ENCODE data around the gene ADGRG7. TPM values are rescaled to one million over a fixed set of nuclear protein-coding genes. Genes with fewer than 3 reads are reported as not detected.

The ADGRG7 gene
- total and polyA plus RNA-seq, 2 donors (not counting 1 experiment from before 2014, with no cell fraction given): not detected

- Histone ChIP-seq H3K9me3 (ENCODE audit: control extremely low read depth in 1 of 3, control insufficient read depth in 2 of 3, insufficient read depth in 1 of 3, low read length in 2 of 3) (no peaks in the 10 kb centered on the region), H3K79me2 (ENCODE audit: control insufficient read depth, insufficient read depth, low read length) (no peaks in the 10 kb centered on the region), H4K20me1 (ENCODE audit: control insufficient read depth, insufficient read depth, low read length, poor library complexity, severe bottlenecking) (no peaks in the 10 kb centered on the region), H3K4me1 (ENCODE audit: control insufficient read depth in 2 of 2, insufficient read depth in 2 of 2, low read length in 2 of 2) (no peaks in the 10 kb centered on the region), H3K27ac (ENCODE audit: low read length in 2 of 2) (no peak overlapping the region), H2AFZ (ENCODE audit: insufficient read depth, low read depth, low read length, poor library complexity, severe bottlenecking) (no peak overlapping the region), H3K27me3 (replicated peaks in 1 of 4; ENCODE audit: control extremely low read depth in 1 of 4, control insufficient read depth in 3 of 4, insufficient read depth in 4 of 4, low read length in 3 of 4) (peaks cover 0 to 3% (median 0%) of the 10 kb centered on the region in 4 experiments), H3K36me3 (replicated peaks in 1 of 2; ENCODE audit: control extremely low read depth in 1 of 2, control insufficient read depth in 1 of 2, extremely low read depth in 1 of 2, insufficient read depth in 2 of 2, low read length in 1 of 2) (no peaks in the 10 kb centered on the region), H3K9ac (ENCODE audit: low read length) (no peak overlapping the region), H3K4me2 (replicated peaks; ENCODE audit: low read depth, low read length, poor library complexity, severe bottlenecking) (no peak overlapping the region), H3K4me3 (ENCODE audit: control extremely low read depth in 1 of 5, extremely low read depth in 1 of 5, insufficient read depth in 1 of 5, low read depth in 2 of 5, low read length in 4 of 5) (no peak overlapping the region)
- POLR2A ChIA-PET: no interaction called here
- no CpG with 5 or more reads among the region's 1 CpG for WGBS (ENCODE audit: insufficient coverage)
- Mint-ChIP-seq H3K27me3 (peaks cover 19% of the 10 kb centered on the region), H3K4me1 (no peaks in the 10 kb centered on the region), H3K27ac (no peak overlapping the region), H3K4me3 (no peak overlapping the region), H3K9me3 (ENCODE audit: insufficient read depth) (no peaks in the 10 kb centered on the region)
- intact Hi-C loops (cut with micrococcal nuclease): no loop called here
- DNase-seq (no peak), ATAC-seq (ENCODE audit: low read depth) (no peak)
- TF ChIP-seq, protein P1, sequence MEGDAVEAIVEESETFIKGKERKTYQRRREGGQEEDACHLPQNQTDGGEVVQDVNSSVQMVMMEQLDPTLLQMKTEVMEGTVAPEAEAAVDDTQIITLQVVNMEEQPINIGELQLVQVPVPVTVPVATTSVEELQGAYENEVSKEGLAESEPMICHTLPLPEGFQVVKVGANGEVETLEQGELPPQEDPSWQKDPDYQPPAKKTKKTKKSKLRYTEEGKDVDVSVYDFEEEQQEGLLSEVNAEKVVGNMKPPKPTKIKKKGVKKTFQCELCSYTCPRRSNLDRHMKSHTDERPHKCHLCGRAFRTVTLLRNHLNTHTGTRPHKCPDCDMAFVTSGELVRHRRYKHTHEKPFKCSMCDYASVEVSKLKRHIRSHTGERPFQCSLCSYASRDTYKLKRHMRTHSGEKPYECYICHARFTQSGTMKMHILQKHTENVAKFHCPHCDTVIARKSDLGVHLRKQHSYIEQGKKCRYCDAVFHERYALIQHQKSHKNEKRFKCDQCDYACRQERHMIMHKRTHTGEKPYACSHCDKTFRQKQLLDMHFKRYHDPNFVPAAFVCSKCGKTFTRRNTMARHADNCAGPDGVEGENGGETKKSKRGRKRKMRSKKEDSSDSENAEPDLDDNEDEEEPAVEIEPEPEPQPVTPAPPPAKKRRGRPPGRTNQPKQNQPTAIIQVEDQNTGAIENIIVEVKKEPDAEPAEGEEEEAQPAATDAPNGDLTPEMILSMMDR (IDR thresholded peaks at IDR 0.05): no peak
- no peak for TF ChIP-seq EZH2 (IDR thresholded peaks at IDR 0.05; ENCODE audit: borderline replicate concordance, insufficient read depth, low read depth, low read length, poor library complexity, severe bottlenecking)
- CTCF ChIA-PET: interaction anchor here (1.0 kb wide), 1 partner anchor 12 kb away, joined by 5 read pairs; no protein-coding TSS in a partner anchor
These were observed 31.9 kb upstream of the ADGRG7 start for GRCh38 chr3:100577382-100578008.

DNA sequence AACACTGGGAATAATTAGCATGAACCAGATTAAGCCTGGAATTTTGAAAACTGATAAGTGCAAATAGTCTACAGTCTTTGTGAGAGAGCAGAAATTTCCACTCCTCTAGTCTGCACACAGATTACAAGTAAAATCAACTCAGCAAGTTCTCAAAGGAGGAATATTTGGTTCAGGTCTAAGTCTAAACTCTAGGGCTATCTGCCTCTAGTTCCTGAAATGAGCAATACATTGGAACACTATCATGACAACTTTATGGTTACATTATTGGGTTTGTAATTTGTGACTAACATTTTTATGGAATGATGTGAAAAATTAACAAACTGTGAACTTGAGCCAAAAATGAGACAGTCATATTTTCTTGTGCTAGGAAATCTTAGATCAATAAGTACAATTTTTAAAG lies 30.8 kb upstream of the ADGRG7 start:
- Histone ChIP-seq H2AFZ (ENCODE audit: insufficient read depth, low read depth, low read length, poor library complexity, severe bottlenecking) (no peak overlapping the region), H3K9me3 (ENCODE audit: control extremely low read depth in 1 of 3, control insufficient read depth in 2 of 3, insufficient read depth in 1 of 3, low read length in 2 of 3) (no peaks in the 10 kb centered on the region), H3K27me3 (replicated peaks in 1 of 4; ENCODE audit: control extremely low read depth in 1 of 4, control insufficient read depth in 3 of 4, insufficient read depth in 4 of 4, low read length in 3 of 4) (peaks cover 0 to 3% (median 0%) of the 10 kb centered on the region in 4 experiments), H3K27ac (ENCODE audit: low read length in 2 of 2) (no peak overlapping the region), H4K20me1 (ENCODE audit: control insufficient read depth, insufficient read depth, low read length, poor library complexity, severe bottlenecking) (no peaks in the 10 kb centered on the region), H3K4me2 (replicated peaks; ENCODE audit: low read depth, low read length, poor library complexity, severe bottlenecking) (no peak overlapping the region), H3K79me2 (ENCODE audit: control insufficient read depth, insufficient read depth, low read length) (no peaks in the 10 kb centered on the region), H3K36me3 (replicated peaks in 1 of 2; ENCODE audit: control extremely low read depth in 1 of 2, control insufficient read depth in 1 of 2, extremely low read depth in 1 of 2, insufficient read depth in 2 of 2, low read length in 1 of 2) (no peaks in the 10 kb centered on the region), H3K4me1 (ENCODE audit: control insufficient read depth in 2 of 2, insufficient read depth in 2 of 2, low read length in 2 of 2) (no peaks in the 10 kb centered on the region), H3K9ac (ENCODE audit: low read length) (no peak overlapping the region), H3K4me3 (ENCODE audit: control extremely low read depth in 1 of 5, extremely low read depth in 1 of 5, insufficient read depth in 1 of 5, low read depth in 2 of 5, low read length in 4 of 5) (no peak overlapping the region)
- intact Hi-C loops (cut with micrococcal nuclease): no loop called here
- ATAC-seq (ENCODE audit: low read depth): no peak
- DNase-seq: no peak
- TF ChIP-seq, protein P1 (IDR thresholded peaks at IDR 0.05): no peak
- TF ChIP-seq EZH2 (IDR thresholded peaks at IDR 0.05; ENCODE audit: borderline replicate concordance, insufficient read depth, low read depth, low read length, poor library complexity, severe bottlenecking): no peak
- H3K4me3 Mint-ChIP-seq: no peak overlapping the region
- POLR2A ChIA-PET: no interaction called here
- CTCF ChIA-PET: interaction anchor here (3.4 kb wide), 1 partner anchor 11 kb away, joined by 14 read pairs; no protein-coding TSS in a partner anchor
- H3K27ac Mint-ChIP-seq: no peak overlapping the region
- no peaks in the 10 kb centered on the region for H3K4me1 Mint-ChIP-seq
- H3K27me3 Mint-ChIP-seq: peaks cover 19% of the 10 kb centered on the region
- no peaks in the 10 kb centered on the region for H3K9me3 Mint-ChIP-seq (ENCODE audit: insufficient read depth)
